Measurements from ENCODE around the gene MAP4K2.
"Not testable (repeated sequence)": the region's sequence is repeated elsewhere in the genome, so short reads cannot be mapped to it uniquely, and the experiment has no call there.

MAP4K2 gene

DNA sequence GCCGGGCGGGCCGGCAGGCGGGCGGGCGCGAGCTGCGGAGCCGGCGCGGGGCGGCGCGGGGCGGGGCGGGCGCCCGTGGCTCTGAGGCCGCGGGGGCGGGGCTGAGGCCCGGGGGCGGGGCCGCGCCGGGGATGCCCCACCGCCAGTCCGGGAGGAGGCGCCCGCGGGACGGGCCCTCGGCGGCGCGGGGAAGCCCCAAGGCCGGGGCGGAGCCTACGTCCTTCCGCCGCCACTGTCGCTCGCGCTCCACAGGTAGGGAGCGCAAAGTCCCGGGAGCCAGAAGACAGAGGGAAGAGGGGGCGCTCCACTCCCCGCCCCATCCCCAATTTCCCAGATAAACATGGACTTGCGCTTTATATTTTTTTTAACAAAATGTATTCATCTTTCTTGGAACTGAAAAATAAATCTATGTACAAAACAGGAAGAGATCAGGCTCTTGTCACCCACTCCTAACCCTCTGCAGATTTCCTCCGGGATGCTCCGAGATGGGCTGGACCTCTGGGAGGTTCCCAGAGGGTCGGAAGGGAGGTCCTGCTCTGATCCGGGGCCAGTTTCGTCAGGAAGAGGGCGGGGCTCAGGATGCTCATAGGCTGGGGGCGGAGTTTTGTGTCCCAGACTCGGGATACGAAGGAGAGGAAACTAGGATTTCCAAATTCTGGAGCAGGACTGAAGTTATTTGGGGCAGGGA, at the start of gene MAP4K2:
MAP4K2 (minus strand) TSS at position 57 of the 688 bp plus-strand sequence. CDS start 65 bp downstream, outside the sequence.
- peak; percentile 80 to 86 for DNase-seq

- no peak for DNase-seq
Measured at GRCh38 chr11:64851831-64852351, 48.9 kb upstream of the MAP4K2 start.

- DNase-seq, result peak in 1 of 2 donors; percentile 59
Measured at GRCh38 chr11:64850979-64851567, 48.1 kb upstream of the MAP4K2 start.

- no peak for DNase-seq
Measured at GRCh38 chr11:64849598-64850356, 46.8 kb upstream of the MAP4K2 start.

GRCh38 chr11:64848826-64849597, 46.0 kb upstream of the MAP4K2 start:
- no peak for DNase-seq

DNA sequence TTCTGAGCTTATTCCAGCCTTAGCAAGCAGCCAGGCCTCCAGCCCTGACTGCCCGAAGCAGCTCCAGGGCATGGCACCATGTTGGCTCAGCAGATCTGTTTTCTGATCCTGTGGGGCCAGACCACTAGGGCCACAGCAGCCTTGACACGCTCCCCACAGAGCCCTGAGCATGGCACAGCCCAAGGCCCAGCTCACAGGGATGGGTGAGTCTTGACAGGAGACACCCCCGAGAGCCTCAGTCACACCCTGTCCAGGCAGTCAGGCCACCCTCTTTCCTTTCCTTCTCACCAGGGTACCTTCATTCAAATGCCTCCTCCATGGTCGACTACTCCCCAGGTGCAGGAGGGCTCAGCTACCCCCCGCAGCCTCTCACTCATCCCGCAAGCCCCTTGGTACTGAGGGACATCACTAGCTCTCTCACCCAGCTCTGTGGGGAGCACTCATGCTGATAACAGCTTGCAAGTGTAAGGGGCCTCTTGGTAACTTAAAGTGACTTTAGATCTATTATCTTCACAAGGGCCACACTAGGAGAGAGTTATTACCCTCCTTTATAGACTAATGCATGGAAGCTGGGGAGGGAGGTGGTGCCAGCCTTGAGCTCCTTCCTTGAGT, 45.3 kb upstream of the MAP4K2 start:
- DNase-seq, result no peak

GRCh38 chr11:64846998-64847666, 44.1 kb upstream of the MAP4K2 start:
- peak; percentile 91 to 97 for DNase-seq

- not testable (repeated sequence) for DNase-seq
Measured at GRCh38 chr11:64845776-64846129, 42.7 kb upstream of the MAP4K2 start.

GRCh38 chr11:64845129-64845775, 42.2 kb upstream of the MAP4K2 start:
- no peak for DNase-seq

- DNase-seq, result peak; percentile 59 to 67
Measured at GRCh38 chr11:64844330-64845128, 41.5 kb upstream of the MAP4K2 start, which contains the start of gene CDC42BPG. Gene CDC42BPG, minus strand, starts transcription at chr11:64844653. Its CDS starts 84 bp downstream, at chr11:64844569.

DNA sequence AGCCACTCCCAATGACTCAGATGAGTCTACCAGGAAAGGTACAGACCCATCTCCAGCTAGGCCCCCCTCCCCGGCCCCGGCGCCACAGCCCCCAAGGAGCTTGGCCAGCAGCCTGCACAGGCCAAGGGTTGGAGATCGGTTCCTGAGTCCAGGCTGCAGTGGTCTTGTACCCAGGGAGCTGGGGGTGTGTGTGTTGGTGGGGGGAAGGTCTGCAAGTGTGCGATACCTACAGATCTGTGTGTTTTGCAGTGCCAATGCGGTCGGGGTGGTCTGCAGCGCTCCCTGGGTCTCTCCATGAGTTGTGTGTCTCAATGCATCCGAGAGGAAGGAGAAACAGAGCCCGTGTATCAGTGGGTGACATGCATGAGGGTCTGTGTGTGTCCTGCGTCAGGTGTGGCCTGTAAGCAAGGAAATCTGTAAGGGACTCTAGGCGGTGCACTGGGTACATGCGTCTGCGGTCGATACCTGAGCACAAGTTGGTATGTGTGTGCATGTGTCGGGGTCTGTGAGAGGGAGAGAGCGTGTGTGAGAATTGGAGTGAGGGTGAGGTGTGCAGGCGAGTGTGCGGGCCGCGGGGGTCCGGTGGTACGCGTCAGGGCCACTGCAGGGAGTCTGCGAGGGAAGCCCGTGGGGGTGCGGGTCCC, 40.8 kb upstream of the MAP4K2 start:
- DNase-seq, result no peak

DNA sequence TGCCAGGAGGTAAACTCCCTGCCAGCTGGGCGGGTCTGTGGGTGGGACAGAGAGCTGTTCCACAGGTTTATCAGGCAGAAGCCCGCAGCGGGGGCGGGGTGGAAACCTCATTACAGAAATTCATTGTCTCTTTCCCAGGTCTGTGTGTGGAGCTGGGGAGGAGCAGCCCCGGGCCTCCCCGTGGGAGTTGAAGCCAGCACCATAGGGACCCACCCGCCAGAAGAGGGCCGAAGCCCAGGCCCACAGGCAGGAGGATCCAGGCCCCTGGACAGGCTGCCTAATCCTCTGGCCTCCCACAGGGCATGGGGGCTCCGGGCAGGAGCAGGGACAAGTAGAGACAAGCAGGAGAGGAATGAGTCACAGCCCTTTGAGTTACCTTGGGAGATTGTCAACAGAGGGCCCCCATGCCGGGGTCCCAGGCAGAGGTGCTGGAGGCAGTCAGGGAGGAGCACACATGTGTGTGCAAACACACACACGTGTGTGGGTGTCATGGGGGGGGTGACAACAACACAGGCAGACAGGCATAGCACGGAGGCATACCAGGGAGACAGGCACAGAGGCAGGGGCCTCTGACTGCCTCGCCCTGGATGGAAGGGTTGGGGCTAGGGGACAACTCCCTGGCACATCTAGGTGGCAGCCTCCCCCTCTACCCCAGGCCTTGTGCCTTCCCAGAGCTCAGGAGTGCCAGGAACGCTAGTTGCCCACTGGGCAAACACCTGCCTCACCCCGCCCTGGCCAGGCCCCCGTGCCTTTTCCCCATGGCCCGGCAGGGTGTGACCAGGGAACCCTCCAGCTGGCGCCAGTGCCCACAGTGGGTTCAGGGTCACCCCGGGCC, 40.1 kb upstream of the MAP4K2 start:
- no peak for DNase-seq

DNA sequence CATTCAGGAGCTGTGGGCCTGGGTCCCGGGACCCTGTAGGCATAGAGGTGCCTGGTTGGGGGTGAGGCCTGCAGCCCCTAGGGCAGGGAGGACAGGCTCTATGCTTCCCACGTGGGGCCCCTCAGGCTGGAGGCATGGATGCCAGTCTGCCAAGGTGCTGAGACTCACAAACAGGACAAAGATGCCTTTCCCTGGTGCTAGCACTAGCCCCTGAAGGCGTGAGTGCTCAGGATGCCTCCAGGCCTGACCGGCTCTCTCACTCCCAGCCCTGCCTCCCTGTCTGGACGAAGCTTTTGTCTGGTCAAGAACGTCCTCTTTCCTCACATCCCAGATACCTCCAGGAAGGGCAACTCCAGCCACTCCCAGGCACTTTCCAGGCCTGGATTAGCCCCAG, 39.3 kb upstream of the MAP4K2 start:
- DNase-seq, result no peak

GRCh38 chr11:64841592-64842365, 38.8 kb upstream of the MAP4K2 start:
- DNase-seq, result no peak

- DNase-seq, result no peak
Measured at GRCh38 chr11:64839887-64840782, 37.1 kb upstream of the MAP4K2 start.

DNA sequence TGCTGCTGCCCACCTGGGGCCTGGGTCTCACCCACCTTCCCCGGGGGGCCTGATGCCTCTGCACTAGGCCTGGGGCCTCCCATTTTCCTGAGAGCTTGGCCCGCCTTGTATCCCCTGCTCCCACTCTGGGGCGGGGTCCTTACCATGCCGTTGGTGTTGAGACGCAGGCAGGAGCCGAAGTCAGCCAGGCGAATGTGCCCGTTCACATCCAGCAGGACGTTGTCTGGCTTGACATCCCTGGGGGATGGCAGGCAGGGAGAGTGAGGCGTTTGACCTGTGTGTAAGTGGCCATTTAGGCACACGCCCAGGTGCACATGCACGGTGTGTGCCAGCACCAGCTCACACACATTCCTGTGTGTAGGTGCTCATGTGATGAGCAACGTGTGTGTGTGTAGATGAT, 36.3 kb upstream of the MAP4K2 start:
- DNase-seq, result no peak

Data from activated CD4-positive, alpha-beta T cell treated with anti-CD3 and anti-CD28 coated beads for 4 hours (primary cell).